Ramos (cell line): ENCODE measurements around the gene MICAL3.

ENCODE experiments used
- in situ Hi-C: fragments of 300-500 bp; cut with MboI; formaldehyde crosslinking; loops from one replicate; pipeline ENCODE4 v1.14.3; 2022; ENCODE audit warnings: low sequenced_read_pairs; ENCODE audit not compliant: unreplicated experiment

Gene MICAL3

GRCh38 chr22:17875631-17876030 is 148.7 kb downstream of the MICAL3 start:
- in situ Hi-C loops: no loop called here

GRCh38 chr22:17875156-17875555 is 149.2 kb downstream of the MICAL3 start:
- in situ Hi-C loops: no loop called here

- in situ Hi-C loops: no loop called here
These were observed 150.0 kb downstream of the MICAL3 start for GRCh38 chr22:17874231-17874905.

- in situ Hi-C loops: no loop called here
These were observed 150.6 kb downstream of the MICAL3 start for GRCh38 chr22:17873804-17874203.

- in situ Hi-C loops: no loop called here
These were observed 151.2 kb downstream of the MICAL3 start for GRCh38 chr22:17873116-17873515.

- in situ Hi-C loops: no loop called here
These were observed 151.9 kb downstream of the MICAL3 start for GRCh38 chr22:17872471-17872870.

GRCh38 chr22:17871726-17872458 is 152.5 kb downstream of the MICAL3 start:
- in situ Hi-C loops: no loop called here

GRCh38 chr22:17870407-17870806 is 154.0 kb downstream of the MICAL3 start:
- in situ Hi-C loops: no loop called here

- in situ Hi-C loops: no loop called here
These were observed 154.9 kb downstream of the MICAL3 start for GRCh38 chr22:17869285-17870096.

- in situ Hi-C loops: no loop called here
These were observed 155.6 kb downstream of the MICAL3 start for GRCh38 chr22:17868771-17869170.

GRCh38 chr22:17867160-17867785 is 157.1 kb downstream of the MICAL3 start:
- in situ Hi-C loops: no loop called here

- in situ Hi-C loops: no loop called here
These were observed 157.7 kb downstream of the MICAL3 start for GRCh38 chr22:17866621-17867020.

GRCh38 chr22:17866127-17866526 is 158.2 kb downstream of the MICAL3 start:
- in situ Hi-C loops: no loop called here

GRCh38 chr22:17865183-17866055 is 158.9 kb downstream of the MICAL3 start:
- in situ Hi-C loops: no loop called here

GRCh38 chr22:17864398-17865182 is 159.8 kb downstream of the MICAL3 start:
- in situ Hi-C loops: no loop called here

- in situ Hi-C loops: no loop called here
These were observed 161.6 kb downstream of the MICAL3 start for GRCh38 chr22:17862646-17863181.

- in situ Hi-C loops: no loop called here
These were observed 162.5 kb downstream of the MICAL3 start for GRCh38 chr22:17861909-17862308.

GRCh38 chr22:17860220-17860965 is 164.0 kb downstream of the MICAL3 start:
- in situ Hi-C loops: no loop called here
